OCI-M2 (cell line): ENCODE measurements around the gene SLAMF7.

ENCODE experiments used
- DNase-seq: peaks from one replicate; lab custom pipeline; 2025; ENCODE audit not compliant: unreplicated experiment; lab: John Stamatoyannopoulos, UW

Gene SLAMF7

DNA sequence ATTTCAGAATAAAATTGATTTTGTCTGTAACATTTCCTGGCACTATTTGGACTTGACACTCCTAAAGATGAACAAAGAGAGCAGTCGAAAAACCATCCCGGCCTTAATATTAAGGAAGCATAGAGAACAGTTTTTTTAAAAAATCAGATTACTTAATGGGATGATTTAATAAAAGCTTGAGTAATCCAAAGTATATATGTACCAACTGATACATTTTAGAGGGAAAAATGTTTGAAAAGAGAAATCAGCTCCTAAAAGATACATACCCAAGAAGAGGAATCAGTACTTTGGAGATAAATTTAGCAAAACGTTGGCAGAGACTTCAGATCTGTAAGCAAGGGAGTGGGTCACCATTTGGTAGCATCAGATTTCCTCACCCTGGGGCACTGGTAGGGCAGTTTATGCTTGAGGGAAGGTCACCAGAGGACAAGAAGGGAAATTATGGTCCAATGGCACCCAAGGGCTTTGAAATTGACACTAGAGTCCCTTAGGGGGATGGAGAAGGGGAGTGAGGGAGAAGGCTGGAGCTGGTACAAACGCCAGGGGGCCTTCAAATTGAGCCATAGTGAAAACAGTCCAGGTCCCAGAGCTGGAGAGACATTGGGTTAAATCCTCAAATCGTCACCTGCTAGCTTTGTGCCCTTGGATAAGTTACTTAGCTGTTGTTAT, 5.9 kb downstream of the SLAMF7 start:
- DNase-seq = no peak

DNA sequence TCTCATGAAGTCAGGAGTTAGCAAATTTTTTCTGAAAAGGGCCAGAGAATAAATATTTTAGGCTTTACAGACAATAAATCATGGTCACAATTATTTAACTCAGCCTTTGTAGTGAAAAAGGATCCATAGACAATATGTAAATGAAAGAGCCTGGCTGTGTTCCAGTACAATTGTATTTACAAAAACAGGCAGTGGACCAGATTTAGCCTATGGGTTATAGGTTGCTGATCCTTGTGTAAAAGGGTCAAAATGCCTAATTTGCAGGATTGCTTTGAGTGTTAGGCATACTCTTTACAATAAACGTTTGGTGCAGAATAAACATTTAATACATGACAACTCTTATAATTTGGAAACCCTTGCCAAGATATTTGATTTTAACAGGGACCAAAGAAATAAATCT, 6.5 kb downstream of the SLAMF7 start:
- DNase-seq = no peak

DNA sequence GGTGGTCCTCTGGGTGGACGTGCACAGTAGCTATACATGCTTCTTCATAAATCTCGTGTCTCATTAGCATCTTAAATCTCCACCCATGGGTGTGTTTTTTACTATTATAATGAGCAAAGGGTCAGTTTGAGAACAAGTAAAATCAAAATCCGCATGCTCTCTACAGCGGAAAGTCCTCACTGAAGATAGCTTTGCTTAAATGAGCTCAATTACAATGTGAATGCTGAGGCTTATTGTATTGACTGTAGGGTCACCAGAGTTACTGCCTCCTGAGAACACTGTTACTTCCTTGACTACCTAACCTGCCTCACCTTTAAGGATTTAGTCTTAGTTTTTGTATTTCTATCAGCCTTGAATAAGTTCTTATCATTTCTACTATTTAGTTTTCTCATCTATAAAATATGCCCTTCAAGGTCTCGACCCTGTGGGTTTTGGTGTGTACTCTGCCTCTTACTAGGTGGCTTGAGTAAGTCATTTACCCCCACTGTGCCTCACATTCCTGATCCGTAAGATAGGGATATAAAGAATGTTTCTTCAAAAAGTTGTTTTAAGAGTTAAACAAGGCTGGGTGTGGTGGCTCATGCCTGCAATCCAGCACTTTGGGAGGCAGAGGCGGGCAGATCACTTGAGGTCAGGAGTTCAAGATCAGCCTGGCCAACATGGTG, 7.9 kb downstream of the SLAMF7 start:
- no peak for DNase-seq

DNA sequence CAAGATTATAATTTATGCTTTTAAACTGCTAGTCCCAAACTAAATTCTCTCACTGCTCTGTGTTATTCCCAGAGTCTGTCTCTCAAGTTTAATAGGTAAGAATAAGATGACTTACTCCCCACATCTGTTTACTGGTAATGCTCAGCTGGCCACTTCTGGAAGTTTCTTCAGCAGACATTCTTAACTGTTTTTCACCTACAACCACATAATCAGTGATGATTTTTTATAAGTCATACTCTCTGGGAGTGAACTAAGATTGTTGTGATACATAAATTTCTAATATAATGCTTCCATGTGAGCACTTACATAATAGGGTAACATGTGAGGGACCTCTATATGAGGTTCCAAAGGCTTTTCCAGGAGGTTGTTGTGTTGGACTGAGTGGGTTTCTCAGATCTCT, 8.7 kb downstream of the SLAMF7 start:
- DNase-seq = no peak

DNA sequence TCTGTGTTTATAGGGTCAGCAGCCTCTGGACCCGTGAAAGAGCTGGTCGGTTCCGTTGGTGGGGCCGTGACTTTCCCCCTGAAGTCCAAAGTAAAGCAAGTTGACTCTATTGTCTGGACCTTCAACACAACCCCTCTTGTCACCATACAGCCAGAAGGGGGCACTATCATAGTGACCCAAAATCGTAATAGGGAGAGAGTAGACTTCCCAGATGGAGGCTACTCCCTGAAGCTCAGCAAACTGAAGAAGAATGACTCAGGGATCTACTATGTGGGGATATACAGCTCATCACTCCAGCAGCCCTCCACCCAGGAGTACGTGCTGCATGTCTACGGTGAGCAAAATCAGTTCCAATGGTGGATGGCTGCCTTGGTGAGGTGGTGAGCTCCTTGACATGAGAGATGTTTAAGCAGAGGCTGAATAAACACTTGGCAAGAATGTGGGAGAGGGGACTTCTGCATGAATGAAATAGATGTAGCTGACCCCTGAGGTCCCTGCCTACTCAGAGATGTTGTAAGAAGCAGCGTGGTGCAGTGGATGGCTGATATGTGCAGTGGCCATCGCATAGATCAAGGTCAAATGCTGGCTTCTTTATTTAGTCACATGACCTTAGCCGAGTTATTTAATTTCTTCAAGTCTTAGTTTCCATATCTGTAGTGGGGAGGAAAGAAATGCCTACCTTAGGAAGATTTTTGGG, 9.3 kb downstream of the SLAMF7 start:
- no peak for DNase-seq

DNA sequence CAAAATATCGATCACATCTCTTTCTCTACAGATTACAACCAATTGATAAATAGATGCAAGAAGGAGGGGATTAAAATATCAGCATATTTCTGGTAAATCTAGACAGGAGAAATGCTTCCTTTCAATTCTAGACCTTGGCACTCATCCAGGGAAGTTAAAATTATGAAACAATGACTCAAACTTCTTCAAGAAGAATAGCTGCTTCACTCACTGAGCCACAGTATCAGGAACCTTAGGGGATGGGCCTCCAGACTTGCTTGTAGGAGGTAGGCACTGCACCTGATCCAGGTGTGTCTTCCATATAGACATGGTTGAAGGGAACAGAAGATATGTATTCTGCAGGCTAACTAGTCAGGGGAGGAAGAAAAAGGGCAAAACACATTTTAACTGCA, 9.8 kb downstream of the SLAMF7 start:
- no peak for DNase-seq

DNA sequence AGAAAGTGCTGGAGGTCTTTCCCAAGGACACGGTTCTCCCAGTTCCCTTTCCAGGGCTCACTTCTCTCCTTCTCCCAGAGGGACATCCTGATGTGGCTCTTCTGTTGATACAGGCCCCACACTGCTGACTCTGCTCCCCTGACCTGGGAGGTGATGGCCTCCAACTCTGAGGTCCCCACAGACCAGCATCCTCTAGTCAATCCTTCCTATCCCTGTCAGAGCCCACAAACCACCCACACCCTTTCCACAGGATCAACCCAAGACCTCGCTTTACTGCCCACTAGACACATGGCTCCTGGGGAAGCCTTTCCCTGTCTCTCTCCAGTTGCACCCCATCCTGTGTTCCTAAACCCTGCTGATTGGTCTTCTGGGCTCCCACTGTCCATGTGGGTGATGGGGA, 11.6 kb downstream of the SLAMF7 start:
- DNase-seq = no peak

DNA sequence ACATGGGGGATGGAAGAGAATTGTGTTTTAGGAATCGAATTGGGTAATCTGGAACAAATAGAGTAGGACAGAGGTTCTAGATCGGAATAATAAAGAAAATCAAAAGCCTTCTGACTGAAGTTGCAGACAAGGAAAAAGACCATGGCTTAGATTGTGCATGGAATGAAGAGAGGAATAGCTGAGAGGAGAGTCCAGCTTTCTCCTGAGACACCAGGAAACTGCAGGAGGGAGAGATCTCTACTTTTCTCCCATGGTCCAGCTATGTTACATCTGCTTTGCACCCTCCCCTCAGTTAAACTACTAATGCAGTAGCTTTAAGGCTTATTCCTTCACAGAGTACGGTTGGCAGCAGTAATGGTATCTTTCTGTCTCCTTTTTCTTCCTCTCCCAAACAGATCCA, 13.4 kb downstream of the SLAMF7 start:
- no peak for DNase-seq

DNA sequence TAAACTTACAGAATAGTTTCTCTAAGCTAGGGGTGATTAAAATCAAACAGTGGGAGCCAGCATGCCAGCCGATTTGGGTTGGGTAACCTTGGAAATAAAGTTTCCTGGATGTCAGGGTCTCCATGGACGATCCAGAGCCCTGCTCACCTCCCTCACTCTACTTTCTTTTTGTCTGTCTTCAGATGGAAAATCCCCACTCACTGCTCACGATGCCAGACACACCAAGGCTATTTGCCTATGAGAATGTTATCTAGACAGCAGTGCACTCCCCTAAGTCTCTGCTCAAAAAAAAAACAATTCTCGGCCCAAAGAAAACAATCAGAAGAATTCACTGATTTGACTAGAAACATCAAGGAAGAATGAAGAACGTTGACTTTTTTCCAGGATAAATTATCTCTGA, 13.9 kb downstream of the SLAMF7 start:
- no peak for DNase-seq

DNA sequence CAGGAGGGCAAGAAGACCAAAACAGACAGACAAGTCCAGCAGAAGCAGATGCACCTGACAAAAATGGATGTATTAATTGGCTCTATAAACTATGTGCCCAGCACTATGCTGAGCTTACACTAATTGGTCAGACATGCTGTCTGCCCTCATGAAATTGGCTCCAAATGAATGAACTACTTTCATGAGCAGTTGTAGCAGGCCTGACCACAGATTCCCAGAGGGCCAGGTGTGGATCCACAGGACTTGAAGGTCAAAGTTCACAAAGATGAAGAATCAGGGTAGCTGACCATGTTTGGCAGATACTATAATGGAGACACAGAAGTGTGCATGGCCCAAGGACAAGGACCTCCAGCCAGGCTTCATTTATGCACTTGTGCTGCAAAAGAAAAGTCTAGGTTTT, 14.5 kb downstream of the SLAMF7 start:
- no peak for DNase-seq

DNA sequence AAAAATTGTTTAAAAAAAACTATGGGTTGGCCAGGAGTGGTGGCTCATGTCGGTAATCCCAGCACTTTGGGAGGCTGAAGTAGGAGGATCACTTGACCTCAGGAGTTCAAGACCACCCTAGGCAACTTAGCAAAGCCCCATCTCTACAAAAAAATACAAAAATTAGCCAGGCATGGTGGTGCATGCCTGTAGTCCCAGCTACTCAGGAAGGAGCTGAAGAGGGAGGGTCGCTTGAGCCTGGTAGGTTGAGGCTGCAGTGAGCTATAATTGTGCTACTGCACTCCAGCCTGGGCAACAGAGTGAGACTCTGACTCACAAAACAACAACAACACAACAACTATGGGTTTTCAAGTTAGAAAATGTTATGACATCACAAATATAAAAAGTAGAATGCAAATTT, 16.4 kb downstream of the SLAMF7 start:
- DNase-seq = no peak

DNA sequence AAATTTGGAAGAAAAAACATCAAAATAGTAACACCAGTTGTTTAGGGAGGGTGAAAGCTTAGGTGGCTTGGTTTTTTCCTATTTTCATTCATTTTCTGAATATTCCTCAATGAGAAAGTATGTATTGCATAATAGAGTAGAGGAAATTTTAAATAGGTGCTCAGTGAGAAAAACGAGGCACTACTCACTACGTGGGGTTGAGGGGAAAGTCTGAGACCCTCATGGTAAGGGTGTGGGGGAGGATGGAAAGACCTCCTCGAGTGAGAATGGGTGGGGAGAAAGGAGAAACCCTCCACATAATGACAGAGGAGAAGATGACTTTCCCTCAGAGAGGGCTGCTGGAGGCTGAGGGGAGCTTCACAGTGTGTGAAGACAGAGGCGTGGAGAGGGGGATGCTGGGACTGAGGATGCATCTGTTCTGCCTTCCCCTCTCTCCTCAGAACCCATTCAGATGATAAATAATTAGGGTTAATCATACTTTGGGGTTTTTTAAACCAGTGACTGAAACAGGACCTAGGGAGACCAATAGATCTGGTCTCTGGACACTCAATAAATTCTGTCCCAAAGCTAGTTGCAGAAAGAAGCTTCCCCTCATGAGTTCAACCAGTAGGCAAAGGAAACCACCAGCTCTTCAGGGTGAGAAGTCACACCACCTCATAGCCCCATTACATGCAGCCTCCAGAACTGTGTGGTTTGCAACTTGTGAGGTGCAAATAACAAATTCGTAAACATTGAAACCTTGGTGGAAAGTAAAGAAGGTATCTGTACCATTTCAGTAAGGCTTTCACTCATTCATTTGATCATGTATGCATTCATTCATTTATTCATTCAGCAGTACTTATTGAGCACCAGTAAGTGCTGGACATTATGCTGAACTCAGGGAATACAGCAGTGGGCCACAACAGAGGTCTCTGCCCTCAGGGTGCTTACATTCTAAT, 17.1 kb downstream of the SLAMF7 start:
- DNase-seq = no peak

DNA sequence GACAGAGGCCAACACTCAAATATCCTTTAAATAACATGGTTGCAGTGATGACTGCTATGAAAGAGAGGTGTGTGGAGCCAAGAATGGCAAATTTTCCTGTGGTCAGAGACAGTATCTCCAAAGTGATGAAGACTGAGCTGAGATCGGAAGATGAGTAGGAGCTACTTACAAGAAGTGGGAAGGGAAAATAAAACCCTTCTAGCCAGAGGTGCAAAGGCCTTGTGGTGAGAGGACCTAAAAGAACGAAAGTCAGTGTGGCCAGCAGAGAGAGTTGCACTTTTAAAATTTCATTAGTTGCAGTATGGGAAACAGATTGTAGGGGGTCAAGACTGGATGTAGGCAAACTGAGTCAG, 17.8 kb downstream of the SLAMF7 start:
- DNase-seq = no peak

DNA sequence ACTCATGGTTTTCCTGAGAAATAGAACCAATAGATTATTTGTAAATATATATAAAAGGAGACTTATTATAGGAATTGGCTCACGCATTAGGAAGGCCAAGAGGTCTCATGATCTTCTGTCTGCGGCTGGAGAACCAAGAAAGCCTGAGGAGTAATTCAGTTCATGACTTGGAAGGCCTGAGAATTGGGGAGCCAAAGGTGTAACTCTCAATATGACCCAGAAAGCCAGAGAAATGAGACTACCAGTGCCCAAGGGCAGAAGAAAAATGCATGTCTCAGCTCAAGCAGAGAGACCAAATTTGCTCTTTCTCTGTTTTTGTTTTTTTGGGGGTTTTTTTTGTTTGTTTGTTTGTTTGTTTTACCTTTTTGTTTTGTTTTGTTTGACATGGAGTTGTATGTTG, 19.5 kb downstream of the SLAMF7 start:
- no peak for DNase-seq

DNA sequence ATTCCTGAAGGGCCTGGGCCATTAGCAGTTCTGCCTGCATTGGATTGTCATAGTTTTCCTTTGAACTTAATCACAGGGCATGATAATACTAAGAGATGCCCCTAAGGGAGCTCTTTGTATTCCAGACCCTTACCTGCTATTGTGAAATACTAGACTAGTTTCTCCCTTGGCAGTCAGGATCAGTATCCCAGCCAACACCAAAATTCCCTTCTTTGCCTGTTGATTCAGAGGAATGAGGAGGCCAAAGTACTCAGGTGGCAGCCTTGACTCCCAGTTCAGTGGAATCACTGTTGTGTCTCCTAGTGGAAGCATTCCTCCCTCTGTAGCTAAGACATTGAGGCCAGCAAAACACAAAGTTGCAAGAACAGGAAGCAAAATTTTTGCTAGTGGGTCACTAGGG, 20.7 kb downstream of the SLAMF7 start:
- no peak for DNase-seq

DNA sequence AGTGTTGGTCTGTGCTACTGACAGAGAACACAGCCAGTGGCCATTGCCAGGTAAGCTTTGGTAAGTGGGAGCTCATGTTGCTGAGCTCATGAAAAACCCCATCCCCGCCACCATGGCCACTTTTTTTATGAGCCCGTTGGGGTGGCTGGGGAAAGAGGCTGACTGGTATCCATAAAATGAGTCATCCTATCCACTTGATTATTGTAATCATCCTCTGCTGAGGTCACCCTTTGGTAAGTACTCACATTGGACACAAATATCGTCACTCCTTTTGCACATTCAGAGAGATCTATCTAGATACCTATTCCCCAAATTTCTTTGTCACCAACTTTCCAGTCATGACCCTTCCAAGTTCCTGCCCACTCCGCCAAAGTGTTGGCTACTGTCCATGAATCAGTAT, 22.0 kb downstream of the SLAMF7 start:
- DNase-seq = no peak

DNA sequence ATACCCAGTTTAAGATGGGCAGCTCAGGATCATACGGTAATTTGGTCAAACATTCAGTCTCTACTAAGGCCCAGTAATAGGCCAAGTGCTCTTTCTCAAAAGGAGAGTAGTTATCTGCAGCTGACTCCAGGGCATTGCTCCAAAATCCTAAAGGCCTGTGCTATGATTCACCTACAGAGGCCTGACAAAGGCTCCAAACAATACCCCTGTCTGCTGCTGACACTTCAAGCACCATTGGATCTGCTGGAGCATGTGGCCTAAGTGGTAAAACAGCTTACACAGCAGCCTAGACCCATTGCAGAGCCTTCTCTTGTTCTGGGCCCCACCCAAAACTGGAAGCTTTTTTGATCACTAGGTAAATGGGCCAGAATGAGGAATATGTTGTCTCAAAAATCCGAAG, 22.8 kb downstream of the SLAMF7 start:
- no peak for DNase-seq

DNA sequence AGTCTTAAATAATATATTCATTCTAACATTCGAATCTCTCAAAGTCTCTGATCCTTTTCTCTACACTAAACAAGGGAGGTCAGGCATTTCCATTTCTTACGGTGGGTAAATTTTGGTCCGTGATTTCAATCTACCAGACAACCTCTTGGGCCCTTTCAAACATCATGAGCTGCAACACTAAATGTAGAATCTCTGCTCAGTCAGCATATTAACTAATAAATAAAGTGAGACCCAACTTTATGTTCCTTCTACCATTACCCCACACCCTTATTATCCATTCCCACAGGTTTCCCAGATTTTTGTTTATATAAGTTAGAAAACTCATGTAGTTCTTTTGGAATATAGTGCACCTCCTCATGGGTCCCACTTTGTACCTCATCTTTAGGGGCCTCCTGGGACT, 24.9 kb downstream of the SLAMF7 start:
- no peak for DNase-seq

DNA sequence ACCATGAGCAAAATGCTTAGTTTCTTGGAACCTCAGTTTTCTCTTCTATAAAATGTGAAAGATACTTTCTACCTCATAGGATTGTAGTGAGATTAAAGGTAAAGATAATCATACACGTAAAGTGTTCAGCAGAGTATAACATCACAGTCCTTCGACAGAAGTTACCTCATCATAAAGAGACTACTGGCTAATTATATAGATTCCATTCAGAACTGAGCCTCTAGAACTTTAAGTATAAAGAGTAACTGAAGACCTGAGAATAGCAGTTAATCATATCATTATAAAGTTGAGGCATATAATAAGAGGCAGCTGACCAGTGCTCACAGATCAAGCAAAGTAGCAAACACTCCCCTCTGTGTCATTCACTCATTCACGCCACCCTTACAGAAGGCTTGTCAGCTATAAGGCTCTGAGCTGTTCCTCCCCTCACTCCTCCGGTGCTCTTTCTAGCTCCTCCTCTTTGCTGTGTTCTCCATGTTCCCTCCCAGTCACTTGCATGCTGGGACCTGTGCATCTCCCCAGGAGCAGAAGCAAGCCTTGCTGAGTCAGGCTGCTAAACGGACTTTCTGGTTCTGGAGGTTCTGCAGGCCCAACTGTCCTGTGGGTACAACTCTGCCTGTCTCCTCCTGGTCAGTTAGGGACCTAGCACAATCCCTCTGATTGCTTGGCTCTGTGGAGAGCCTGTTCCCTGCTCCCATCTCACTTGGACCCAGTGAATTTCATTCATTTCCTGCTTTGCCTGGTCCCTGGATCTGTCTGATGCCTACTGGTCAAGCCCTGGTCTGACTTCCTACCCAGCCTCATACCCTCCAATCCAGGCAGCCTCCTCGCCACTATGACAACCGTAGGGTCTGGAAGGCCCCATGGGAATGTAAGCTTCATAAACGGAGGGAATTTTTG, 28.6 kb downstream of the SLAMF7 start:
- DNase-seq = no peak

DNA sequence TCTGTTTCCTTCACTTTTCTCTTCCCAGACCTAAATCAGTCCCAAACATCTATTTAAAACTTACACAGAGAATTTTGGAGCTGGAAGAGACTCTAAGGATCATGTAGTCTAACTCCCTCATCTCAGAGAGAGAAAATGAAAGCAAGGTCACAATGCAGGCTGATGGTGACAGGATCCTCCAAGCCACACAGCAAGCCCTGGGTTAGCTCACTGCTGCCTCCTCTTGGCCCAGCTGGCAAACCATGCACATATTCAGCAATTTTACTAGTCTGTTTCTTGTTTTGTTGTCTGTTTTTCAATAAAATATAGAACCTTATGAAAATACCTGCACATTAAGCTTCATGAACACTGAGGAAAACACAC, 29.2 kb downstream of the SLAMF7 start:
- DNase-seq = no peak

DNA sequence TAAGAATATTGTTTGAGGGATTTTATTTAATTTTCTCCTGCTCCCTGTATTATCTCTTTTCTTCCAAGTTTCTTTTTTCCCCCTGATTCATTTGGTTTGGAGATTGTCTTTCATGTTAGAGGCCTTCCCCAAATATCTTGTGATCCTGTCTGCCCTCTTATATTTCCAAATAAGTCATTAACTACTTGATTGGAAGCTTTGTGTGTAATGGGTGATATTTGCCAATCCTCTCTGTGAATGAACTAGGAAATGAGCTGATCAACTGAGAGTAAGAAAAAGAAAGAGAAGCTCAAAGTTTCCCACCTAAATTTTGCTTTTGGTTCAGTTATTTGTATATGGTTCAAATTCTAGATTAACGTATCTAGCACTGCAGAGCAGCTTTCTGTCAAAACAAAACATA, 33.3 kb downstream of the SLAMF7 start:
- DNase-seq = no peak
